GM21528 (cell line): ENCODE data around the gene PEX26.
A peak's percentile ranks its signal among the peaks of the same experiment; 100 is the strongest.
"Not testable (repeated sequence)": the region's sequence is repeated elsewhere in the genome, so short reads cannot be mapped to it uniquely, and the experiment has no call there.

ENCODE experiments used
- ATAC-seq: cut with Tn5 transposase; IDR thresholded peaks from one replicate; pipeline ENCODE4 v1.9.1; 2021; ENCODE audit warnings: mild to moderate bottlenecking, moderate library complexity; ENCODE audit not compliant: unreplicated experiment, low FRiP score

The PEX26 gene

DNA sequence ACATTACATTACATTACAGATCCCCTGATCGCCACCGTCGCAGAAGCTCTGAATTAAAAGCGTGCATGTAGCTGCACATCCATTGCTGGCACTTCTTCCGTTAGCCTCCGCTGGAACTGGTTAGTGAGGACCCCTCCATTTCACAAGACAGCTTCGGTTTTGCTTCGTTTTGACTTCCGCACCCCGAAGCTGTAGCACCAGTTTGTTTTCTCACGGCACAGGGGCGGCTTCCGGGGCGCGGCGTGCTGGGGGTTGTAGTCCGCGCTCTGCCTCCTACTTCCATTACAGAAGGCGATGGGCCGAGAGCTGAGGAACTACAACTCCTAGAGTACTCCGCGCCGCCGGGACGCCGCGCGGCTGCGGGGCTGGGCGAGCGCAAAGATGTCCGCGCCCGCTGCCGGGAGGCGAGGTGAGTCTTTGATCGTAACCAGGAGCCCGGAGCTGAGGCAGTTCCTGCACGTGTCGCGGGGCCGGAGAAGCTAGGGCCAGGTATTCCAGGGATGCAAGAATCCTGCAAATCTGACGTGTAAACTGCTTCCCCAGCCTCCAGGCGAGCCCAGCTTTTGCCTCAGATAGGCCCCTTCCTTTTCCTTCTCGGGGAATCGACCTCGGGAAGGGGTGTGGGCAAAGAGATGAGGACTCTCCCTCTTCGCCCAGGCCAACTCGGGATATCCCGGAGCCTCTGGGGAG is at the start of gene PEX26:
Gene PEX26, plus strand, starts transcription at position 352 of the 690 bp plus-strand sequence. CDS start 387 bp downstream, outside the sequence.
- peak; percentile 82 for ATAC-seq

DNA sequence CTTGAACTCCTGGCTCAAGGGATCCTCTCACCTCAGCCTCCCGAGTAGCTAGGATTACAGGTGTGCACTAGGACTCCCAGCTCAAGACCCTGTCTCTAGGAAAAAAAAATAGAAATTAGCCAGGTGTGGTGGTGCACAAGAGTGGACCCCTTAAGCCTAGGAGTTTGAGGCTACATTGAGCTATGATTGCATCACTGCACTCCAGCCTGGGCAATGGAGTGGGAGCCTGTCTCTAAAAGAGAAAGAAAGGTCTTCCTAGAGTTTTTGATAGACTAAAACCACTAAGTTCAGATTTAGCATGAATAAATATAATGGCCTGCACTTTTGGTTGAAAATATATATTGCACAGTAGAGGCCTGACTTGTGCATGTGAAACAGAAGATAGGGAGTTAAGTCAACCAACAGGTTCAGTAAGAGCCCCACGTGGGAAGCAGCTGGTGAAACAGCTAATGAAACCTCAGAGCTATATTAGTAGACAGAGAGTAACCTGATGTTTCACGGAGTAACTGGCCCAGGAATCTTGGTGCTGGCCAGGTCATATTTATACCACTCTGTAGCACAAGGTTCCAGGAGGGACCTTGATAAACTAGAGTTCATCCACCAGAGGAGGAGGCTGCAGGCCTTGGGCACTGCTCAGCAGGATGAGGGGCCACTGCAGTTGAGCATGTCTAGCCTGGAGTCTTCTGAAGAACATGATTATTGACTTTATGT is 48.8 kb upstream of the PEX26 start:
- no peak for ATAC-seq

DNA sequence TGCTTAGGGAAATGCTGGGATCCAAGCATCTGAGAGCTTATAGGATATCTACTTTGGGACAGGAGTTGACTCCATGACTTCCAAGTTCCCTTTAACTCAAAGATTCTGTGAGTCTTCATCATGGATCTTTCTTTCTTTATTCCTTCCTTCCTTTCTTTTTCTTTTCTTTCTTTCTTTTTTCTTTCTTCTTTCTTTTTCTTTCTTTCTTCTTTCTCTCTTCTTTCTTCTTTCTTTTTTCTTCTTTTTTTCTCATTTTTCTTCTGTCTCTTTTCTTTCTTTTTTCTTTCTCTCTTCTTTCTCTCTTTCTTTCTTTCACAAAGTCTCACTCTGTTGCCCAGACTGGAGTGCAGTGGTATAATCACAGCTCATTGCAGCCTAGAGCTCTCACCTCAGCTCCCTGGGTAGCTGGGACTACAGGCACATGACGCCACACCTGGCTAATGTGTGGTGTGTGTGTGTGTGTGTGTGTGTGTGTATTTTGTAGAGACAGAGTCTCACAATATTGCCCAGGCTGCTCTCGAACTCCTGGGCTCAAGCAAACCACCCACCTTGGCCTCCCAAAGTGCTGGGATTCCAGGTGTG is 48.0 kb upstream of the PEX26 start:
- ATAC-seq, result no peak

DNA sequence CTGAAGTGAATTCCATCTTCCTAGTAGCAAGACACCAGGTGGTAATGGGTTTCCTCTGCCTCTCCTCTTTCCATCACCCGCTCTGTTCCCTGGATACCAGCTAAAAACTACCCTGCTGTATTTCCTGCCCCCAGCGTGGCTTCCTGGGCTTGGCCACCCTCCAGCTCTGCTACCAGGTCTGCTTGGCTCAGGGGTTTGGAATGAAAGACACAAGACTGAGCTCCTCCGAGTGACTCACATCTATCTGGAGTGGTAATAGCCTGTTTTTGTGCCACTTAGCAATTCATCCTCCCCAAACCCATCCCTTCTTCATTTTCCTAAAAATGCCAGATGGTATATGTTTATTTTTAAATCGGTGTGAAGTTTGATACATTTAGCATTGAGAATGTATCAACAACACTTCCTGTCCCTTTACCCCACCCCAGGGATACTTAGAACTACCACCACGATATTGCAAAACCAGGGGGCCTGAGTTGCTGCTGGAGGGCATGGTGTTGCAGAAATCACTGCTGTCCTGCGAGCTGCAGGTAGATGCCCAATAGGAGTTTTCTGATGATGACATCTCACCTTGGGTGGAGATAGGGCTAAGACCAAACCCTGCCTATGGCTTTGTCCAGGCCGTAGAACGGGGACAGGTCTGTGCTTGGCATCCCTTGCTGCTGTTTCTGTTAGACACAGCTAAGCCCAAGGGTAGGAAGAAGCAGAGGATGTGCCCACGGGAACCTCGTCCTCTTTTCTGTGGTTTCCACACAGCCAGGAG is 45.9 kb upstream of the PEX26 start:
- no peak for ATAC-seq

DNA sequence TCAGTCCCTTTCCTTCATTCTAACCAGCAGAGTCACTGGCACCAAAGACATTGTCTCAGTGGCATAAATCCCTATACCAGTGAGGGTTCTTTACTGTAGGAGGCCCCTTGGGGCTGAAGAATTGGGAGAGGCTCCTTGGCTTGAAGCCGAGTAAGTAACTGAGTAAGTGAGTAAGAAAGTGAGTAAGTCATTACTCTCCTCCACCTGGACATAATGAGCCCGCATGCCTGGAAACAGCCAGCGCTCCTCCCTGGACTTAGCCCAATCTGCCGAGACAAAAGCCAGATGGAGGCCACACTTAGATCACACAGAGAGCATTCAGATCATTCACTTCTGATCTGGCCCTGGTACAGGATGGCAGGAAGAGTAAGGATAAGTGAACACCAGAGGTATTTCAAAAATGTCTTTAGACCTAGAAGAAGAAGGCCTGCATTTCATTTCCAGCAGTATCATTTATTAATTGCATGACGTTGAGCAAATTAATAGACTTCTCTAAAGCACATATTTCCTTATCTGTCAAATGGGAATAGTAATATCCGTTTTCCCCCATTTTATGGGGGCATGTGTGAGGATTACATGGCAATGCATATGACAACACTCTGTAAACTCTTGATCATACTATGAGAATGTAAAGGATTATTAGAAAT is 45.2 kb upstream of the PEX26 start:
- no peak for ATAC-seq

DNA sequence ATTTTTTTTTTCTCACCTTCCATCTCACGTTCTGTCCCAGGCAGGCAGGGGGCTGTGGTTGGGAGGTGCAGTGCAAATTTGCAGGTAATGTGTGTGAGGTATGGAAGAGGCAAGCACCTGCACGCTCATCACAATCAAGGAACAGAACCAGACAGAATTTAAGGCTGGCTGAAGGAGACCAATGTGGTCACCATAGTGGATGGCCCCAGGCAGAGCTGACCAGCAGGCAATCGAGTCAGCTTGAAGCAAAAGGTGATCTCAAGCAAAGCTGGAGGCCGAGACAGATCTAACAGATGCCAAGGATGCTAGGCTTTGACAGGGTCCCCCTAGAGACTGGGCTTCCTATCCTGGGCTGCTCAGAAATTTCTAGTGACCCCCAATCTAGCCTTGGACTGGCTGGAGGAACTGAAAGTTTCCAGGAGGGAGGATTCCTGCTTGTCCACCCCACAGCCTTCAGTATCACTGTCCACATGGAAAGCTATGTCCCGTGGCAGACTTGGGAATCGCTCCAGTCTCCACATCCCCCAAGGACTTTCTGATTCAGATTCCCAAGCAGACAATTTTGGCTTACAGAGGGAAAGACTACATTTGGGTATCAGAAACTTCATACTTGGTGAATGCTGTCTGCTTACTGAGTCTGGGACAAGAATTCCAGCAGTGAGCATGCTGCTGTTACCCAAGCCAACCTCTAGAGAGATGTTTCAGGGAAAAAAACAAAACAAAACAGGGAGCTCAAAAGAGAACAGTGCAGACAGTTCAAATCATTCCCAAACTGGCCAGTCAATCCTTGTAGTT is 44.4 kb upstream of the PEX26 start:
- ATAC-seq, result no peak

DNA sequence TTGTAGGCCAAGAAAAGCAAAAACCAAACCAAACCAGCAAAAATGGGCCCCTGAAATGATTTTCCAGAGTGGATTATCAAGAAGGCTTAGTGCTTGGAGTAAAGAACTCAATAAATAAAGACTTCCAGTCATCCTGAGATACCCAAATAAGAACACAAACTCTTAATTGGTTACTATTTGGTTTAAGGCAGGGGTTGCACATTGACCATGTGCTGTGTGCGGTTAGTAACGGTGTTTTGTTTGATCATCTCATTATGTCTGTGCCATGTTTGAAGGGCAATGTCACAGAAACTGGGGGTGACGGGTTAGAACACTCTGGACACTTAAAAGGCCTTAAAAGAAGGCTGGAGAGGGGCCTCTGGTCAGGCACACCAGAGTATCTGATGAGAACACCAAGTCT is 43.7 kb upstream of the PEX26 start:
- no peak for ATAC-seq

DNA sequence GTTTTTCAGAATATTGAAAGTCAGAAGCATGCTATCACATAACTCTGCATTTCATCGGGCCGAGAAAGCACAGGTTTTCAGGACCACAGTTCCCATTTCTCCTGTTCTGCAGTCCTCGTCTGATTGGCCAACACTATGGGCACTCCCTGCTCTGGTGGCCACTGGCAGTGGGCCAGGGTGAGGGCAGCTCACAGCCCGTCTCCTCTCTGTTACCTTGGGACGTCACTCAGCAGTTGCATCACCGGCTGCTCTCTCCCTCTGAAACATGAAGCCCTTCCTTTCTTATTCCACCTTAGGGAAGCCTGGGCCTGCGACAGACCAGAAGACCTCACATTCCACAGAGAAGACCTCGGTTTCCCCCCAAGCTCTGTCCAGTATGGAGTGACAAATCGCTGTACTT is 42.0 kb upstream of the PEX26 start:
- ATAC-seq, result no peak

DNA sequence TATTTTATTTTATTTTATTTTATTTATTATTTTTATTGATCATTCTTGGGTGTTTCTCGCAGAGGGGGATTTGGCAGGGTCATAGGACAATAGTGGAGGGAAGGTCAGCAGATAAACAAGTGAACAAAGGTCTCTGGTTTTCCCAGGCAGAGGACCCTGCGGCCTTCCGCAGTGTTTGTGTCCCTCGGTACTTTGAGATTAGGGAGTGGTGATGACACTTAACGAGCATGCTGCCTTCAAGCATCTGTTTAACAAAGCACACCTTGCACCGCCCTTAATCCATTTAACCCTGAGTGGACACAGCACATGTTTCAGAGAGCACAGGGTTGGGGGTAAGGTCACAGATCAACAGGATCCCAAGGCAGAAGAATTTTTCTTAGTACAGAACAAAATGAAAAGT is 36.9 kb upstream of the PEX26 start:
- not testable (repeated sequence) for ATAC-seq

DNA sequence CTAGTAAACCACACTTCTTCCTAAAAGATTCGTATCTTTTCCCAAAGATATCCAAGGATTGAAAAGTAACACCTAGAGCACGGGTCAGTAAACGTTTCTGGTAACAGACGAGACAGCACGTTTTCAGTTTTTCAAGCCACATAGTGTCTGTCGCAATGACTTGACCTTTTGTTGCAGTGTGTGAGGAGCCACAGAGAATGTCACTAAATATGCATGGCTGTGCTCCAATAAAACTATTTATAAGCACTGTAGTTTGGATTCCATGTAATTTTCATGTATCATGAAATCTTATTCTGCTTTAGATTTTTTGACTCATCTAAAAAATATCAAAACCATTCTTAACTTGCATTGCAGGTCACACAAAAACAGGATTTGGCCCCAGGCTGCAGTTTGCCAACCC is 35.1 kb upstream of the PEX26 start:
- no peak for ATAC-seq

DNA sequence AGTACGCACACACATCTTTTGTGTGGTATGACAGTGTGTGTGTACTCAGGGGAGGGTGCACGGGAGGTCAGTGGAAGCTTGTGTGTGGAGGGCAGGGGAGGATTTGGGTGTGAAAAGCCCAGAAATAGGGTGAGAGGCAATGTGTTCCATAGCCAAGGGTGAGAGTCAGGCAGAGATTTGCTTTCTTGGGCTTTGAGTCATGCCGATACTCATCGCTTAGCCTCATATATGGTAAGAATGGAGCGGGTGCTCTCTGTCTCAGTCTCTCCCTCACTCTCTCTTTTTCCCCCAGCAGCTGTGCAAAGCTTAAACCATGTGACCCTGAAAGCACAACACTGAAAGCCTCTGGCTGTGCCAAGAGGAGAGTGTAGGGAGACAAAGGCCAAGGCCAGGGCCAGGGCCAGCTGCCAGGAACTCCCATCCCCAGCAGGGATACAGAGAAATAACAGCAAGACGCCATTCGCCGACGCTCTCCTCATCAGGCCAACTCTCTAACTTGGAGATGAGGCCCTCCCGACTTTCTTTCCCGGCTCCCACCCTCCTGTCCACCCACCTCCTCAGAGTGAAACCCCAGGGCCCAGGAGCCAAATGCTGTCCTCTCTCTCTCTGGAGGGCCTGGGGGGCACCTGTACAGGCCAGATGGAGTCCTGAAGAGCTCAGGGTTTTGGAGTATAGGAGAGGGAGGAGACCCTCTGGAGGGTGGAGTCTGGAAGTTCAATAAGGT is 33.1 kb upstream of the PEX26 start:
- no peak for ATAC-seq

DNA sequence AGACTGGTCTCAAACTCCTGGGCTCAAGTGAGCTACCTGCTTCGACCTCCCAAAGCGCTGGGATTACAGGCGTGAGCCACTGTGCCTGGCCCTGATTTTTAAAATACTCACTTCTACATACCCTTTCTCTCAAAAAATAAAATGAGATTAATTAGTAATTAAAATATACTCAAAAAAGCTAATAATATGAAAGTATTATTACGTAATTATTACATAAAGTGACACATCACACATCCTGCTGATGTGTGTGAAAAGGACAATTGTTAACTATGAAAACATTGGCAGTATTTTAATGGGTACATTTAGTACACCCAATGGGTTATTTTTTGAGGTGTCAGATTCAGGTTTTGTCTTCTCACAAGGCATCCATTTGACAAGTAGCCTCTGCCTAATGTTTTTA is 32.0 kb upstream of the PEX26 start:
- ATAC-seq, result no peak

DNA sequence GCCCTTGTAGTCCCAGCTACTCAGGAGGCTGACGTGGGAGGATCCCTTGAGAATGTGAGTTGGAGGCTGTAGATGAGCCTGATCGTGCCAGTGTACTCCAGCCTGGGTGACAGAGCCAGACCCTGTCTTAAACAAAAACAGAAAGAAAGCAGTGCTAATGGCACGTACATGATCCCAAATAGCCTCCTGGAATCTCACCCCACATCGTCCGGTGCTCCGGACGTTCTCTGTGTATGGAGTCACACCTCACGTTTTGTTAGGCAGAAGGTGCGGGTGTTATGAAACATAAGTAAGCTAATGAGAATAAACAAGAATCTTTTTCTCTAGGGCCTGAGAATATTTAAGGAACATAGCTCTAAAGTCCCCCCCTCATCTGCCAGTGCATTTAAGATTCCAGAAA is 29.7 kb upstream of the PEX26 start:
- no peak for ATAC-seq

DNA sequence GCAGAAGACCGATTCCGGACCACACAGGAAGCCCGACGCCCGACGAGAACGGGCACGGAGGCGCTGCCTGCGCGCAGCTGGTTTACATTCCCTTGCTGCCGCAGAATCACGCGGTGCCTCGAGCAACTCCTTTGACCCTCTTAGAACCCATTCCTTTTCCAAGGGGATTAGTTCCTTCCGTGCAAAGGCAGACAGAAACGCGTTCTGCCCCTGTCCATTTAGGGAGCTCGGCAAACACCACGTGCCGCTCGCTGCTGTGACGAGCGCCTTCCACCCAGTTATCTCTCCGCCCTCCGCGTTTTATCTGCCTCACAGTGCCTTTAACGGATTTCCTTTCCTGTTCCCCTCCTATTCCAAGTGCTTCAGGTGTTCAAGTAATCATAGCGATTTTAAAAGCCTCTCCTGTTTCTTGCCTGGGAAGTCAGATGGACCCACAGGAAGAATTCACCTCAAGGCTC is 29.3 kb upstream of the PEX26 start:
- ATAC-seq, result no peak

DNA sequence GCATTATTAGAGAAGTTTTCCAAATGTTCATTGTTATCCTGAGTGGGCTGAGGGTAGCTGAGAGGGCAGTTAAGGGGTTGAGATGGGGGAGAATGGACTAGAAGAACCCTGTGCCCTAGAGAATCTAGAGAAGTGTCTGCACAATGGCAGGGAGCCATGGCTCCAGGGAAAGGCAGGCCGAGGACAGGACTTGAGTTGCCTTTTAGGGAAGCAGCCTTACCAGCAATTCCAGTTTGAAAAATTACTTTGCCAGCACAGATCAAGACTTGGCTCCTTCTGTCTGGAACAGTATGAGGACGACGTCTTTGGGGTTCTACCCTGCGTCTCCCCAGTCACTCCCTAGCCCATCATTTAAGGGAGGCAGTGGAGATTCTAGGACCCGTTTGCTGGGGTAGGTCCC is 27.7 kb upstream of the PEX26 start:
- ATAC-seq, result no peak

DNA sequence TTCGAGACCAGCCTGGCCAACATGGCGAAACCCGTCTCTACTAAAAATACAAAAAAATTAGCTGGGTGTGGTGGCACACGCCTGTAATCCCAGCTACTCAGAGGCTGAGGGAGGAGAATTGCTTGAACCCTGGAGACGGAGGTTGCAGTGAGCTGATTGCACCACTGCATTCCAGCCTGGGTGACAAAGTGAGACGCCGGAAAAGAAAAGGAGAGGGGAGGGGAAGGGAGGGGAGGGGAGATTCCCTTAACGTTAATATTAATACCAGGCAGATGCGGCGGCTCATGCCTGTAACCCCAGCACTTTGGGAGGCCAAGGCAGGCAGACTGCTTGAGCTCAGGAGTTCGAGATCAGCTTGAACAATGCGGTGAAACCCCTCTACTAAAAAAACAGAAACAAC is 26.7 kb upstream of the PEX26 start:
- ATAC-seq, result not testable (repeated sequence)

DNA sequence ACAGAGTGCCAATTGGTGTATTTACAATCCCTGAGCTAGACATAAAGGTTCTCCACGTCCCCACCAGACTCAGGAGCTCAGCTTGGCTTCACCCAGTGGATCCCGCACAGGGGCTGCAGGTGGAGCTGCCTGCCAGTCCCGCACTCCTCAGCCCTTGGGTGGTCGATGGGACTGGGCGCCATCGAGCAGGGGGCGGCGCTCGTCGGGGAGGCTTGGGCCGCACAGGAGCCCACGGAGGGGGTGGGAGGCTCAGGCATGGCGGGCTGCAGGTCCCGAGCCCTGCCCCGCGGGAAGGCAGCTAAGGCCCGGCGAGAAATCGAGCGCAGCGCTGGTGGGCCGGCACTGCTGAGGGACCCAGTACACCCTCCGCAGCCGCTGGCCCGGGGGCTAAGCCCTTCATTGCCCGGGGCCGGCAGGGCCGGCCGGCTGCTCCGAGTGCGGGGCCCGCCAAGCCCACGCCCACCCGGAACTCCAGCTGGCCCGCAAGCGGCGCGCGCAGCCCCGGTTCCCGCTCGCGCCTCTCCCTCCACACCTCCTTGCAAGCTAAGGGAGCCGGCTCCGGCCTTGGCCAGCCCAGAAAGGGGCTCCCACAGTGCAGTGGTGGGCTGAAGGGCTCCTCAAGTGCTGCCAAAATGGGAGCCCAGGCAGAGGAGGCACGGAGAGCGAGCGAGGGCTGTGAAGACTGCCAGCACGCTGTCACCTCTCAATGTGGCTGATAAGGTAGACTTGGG is 24.4 kb upstream of the PEX26 start:
- not testable (repeated sequence) for ATAC-seq

DNA sequence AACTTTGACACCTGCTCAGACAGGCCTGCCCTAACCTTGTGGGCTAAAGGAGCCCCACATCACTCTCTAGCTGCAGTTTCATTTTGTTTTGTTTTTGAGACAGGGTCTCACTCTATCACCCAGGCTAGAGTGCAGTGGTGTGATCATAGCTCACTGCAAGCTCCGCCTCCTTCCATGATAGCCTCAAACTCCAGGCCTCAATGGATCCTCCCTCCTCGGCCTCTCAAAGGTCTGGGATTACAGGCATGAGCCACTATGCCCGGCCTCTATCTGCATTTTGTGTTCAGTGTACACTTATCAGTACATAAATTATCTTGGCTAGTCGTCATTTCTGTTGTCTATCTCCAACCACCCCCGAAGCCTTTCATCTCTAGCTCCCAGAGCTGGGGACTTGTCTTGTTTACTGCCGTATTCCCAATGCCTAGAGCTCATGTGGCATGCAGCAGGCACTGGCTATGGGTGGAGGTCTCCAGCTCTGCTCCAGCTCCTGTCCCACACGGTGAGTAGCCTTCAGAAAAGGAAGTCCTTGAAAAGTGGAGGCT is 22.1 kb upstream of the PEX26 start:
- ATAC-seq, result no peak
